GM12878 (cell line): ENCODE measurements around the gene IFT88. TPM values are rescaled to one million over a fixed set of nuclear protein-coding genes. Genes with fewer than 3 reads are reported as not detected.

ENCODE experiments used
- BRCA1 ChIP-seq: IDR thresholded peaks from 2 replicates; pipeline ENCODE4 v1.6.1; 2011; ENCODE audit warnings: low read depth, low read length, improper control_type of control experiment
- CBX3 ChIP-seq: fragments of 200-600 bp; sonication (generic); IDR thresholded peaks from 2 replicates; pipeline ENCODE4 v1.6.1; 2016; ENCODE audit warnings: low read depth, borderline replicate concordance
- CHD4 ChIP-seq: fragments of 200-600 bp; sonication (generic); IDR thresholded peaks from 2 replicates; pipeline ENCODE4 v1.6.1; 2016; ENCODE audit warnings: mild to moderate bottlenecking
- EP300 ChIP-seq, 2 experiments: fragments of 150-350 bp in 1 of 2; IDR thresholded peaks; 2 replicates each; pipeline ENCODE4 v1.6.1; 2011 to 2012; ENCODE audit warnings: low read depth in 2 of 2, low read length in 2 of 2, borderline replicate concordance in 1 of 2, improper control_type of control experiment in 1 of 2, inconsistent platforms in 1 of 2; ENCODE audit not compliant: control insufficient read depth in 1 of 2
- EZH2 ChIP-seq: IDR thresholded peaks from 2 replicates; pipeline ENCODE4 v1.6.1; 2012; ENCODE audit warnings: low read depth, mild to moderate bottlenecking, control low read depth, inconsistent platforms, low read length, borderline replicate concordance; ENCODE audit not compliant: control insufficient read depth
- FOXK2 ChIP-seq: fragments of 450-650 bp; IDR thresholded peaks from 2 replicates; pipeline ENCODE4 v1.6.1; 2017; ENCODE audit warnings: mild to moderate bottlenecking, moderate library complexity
- GABPA ChIP-seq: IDR thresholded peaks from 2 replicates; pipeline ENCODE4 v1.6.1; 2014; ENCODE audit warnings: antibody characterized with exemption, low read depth, mild to moderate bottlenecking, inconsistent platforms
- HDAC6 ChIP-seq: fragments of 200-600 bp; sonication (generic); IDR thresholded peaks from one replicate; pipeline ENCODE4 v1.8.0; 2017; ENCODE audit warnings: antibody characterized with exemption; ENCODE audit not compliant: unreplicated experiment
- IRF4 ChIP-seq: IDR thresholded peaks from 2 replicates; pipeline ENCODE4 v1.6.1; 2011; ENCODE audit warnings: low read depth, low read length
- JUNB ChIP-seq: IDR thresholded peaks from 2 replicates; pipeline ENCODE4 v1.6.1; 2016; ENCODE audit warnings: antibody characterized with exemption, mild to moderate bottlenecking
- JUND ChIP-seq: IDR thresholded peaks from 2 replicates; pipeline ENCODE4 v1.6.1; 2012; ENCODE audit warnings: low read depth, mild to moderate bottlenecking, low read length, improper control_type of control experiment, moderate library complexity
- KAT2A ChIP-seq: conservative IDR thresholded peaks from 2 replicates; pipeline ENCODE4 v1.6.1; 2011; ENCODE audit warnings: low read depth, low read length; ENCODE audit not compliant: control insufficient read depth
- KDM1A ChIP-seq: fragments of 200-600 bp; sonication (generic); IDR thresholded peaks from 2 replicates; pipeline ENCODE4 v1.6.1; 2016; ENCODE audit warnings: borderline replicate concordance
- KLF5 ChIP-seq: fragments of 450-650 bp; IDR thresholded peaks from 2 replicates; pipeline ENCODE4 v1.6.1; 2014; ENCODE audit warnings: mild to moderate bottlenecking; ENCODE audit not compliant: partially characterized antibody
- LARP7 ChIP-seq: fragments of 450-650 bp; IDR thresholded peaks from 2 replicates; pipeline ENCODE4 v1.6.1; 2017; ENCODE audit warnings: mild to moderate bottlenecking
- NBN ChIP-seq: fragments of 450-650 bp; IDR thresholded peaks from 2 replicates; pipeline ENCODE4 v1.6.1; 2016
- NFYA ChIP-seq: IDR thresholded peaks from 2 replicates; pipeline ENCODE4 v1.6.1; 2011; ENCODE audit warnings: low read depth, mild to moderate bottlenecking, low read length, improper control_type of control experiment, borderline replicate concordance
- NFYB ChIP-seq: IDR thresholded peaks from 2 replicates; pipeline ENCODE4 v1.6.1; 2011; ENCODE audit warnings: low read depth, mild to moderate bottlenecking, low read length, improper control_type of control experiment, moderate library complexity; ENCODE audit not compliant: insufficient read depth
- NR2C2 ChIP-seq: IDR thresholded peaks from 2 replicates; pipeline ENCODE4 v1.6.1; 2011; ENCODE audit warnings: borderline replicate concordance, low read depth; ENCODE audit not compliant: control insufficient read depth, insufficient read length
- NR2F1 ChIP-seq: fragments of 450-650 bp; conservative IDR thresholded peaks from 2 replicates; pipeline ENCODE4 v1.6.1; 2017; ENCODE audit warnings: mild to moderate bottlenecking
- PAX8 ChIP-seq: fragments of 450-650 bp; IDR thresholded peaks from 2 replicates; pipeline ENCODE4 v1.6.1; 2017; ENCODE audit warnings: mild to moderate bottlenecking, moderate library complexity
- RCOR1 ChIP-seq: conservative IDR thresholded peaks from 2 replicates; pipeline ENCODE4 v1.6.1; 2012; ENCODE audit warnings: low read depth, low read length, improper control_type of control experiment
- SMAD1 ChIP-seq: fragments of 450-650 bp; IDR thresholded peaks from 2 replicates; pipeline ENCODE4 v1.6.1; 2018; ENCODE audit warnings: mild to moderate bottlenecking, low read depth; ENCODE audit not compliant: partially characterized antibody
- SP1 ChIP-seq: IDR thresholded peaks from one replicate; pipeline ENCODE4 v1.6.1; 2011; ENCODE audit warnings: low read depth, low read length
- SUZ12 ChIP-seq: fragments of 200-600 bp; sonication (generic); IDR thresholded peaks from one replicate; pipeline ENCODE4 v1.6.1; 2018; ENCODE audit warnings: antibody characterized with exemption, mild to moderate bottlenecking; ENCODE audit not compliant: unreplicated experiment
- WRNIP1 ChIP-seq: IDR thresholded peaks from 2 replicates; pipeline ENCODE4 v1.6.1; 2011; ENCODE audit warnings: low read depth, low read length, improper control_type of control experiment, borderline replicate concordance
- ZNF622 ChIP-seq: fragments of 450-650 bp; IDR thresholded peaks from 2 replicates; pipeline ENCODE4 v1.6.1; 2017; ENCODE audit warnings: mild to moderate bottlenecking, inconsistent platforms
- polyA plus RNA-seq, 11 experiments: library from polyadenylated mRNA; depleted of rRNA in 4 of 11; unstranded in 6 of 11; stranded (reverse) in 5 of 11; fragments of >200 nt; fragmentation: Nextera tagmentation in 4 of 11; fragmentation: Illumina TruSeq in 1 of 11; extraction: Ambion mirVana in 4 of 11; extraction: Trizol in 1 of 11; gene quantifications; 1 replicate in 1 of 11; 2 replicates in 10 of 11; pipeline versions ENCODE4 v1.2.1 to v1.2.3, GENCODE V29; 2011 to 2016; ENCODE audit warnings: inconsistent platforms in 2 of 11, missing spikeins in 2 of 11, low read depth in 1 of 11
- total RNA-seq, 4 experiments: library from RNA; depleted of rRNA in 3 of 4; stranded (reverse); fragments of >200 nt in 3 of 4; fragmentation: Illumina TruSeq in 1 of 4; extraction: Trizol in 1 of 4; gene quantifications; 2 replicates each; pipeline versions ENCODE4 v1.2.1 to v1.2.3, GENCODE V29; 2013 to 2021
- TF ChIP-seq, protein P1 (sequence below): IDR thresholded peaks from 2 replicates; pipeline ENCODE4 v1.6.1; 2011; ENCODE audit warnings: low read depth, mild to moderate bottlenecking, low read length, moderate library complexity, borderline replicate concordance; ENCODE audit errors: extremely low read depth
- TF ChIP-seq, protein P2 (sequence below): IDR thresholded peaks from 2 replicates; pipeline ENCODE4 v1.6.1; 2012; ENCODE audit warnings: low read depth, low read length, improper control_type of control experiment
- TF ChIP-seq, protein P3 (sequence below): fragments of 450-650 bp; IDR thresholded peaks from 2 replicates; pipeline ENCODE4 v1.6.1; 2017; ENCODE audit warnings: low read depth, mild to moderate bottlenecking, moderate library complexity

IFT88 gene
- total and polyA plus RNA-seq, 10 of the 15 experiments (the other 5 are each of a cell fraction or from before 2014, with no cell fraction given) = 2.9 to 5.6 (median 4.1) TPM

DNA sequence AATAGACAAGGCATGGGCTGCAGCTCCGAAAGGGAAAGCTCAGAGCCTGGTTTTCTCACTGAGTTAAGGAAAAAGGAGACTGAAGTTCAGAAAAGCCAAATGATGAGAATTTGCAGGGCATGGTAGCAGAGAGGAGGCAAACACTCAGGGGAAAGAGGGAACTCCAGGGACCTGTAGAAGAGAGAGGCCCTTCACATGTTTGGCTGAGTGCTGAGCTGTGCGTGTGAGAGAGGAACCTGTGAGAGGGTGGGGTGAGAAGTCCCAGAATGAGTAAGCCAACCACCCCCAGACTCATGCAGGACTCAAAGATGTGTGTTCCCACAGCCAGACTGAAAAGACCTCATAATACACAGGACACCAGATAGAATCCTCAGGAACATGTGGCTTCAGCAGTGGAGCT lies 38.5 kb upstream of the IFT88 start (continued):
- TF ChIP-seq, protein P1, sequence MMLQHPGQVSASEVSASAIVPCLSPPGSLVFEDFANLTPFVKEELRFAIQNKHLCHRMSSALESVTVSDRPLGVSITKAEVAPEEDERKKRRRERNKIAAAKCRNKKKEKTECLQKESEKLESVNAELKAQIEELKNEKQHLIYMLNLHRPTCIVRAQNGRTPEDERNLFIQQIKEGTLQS = no peak
- TF ChIP-seq, protein P2, sequence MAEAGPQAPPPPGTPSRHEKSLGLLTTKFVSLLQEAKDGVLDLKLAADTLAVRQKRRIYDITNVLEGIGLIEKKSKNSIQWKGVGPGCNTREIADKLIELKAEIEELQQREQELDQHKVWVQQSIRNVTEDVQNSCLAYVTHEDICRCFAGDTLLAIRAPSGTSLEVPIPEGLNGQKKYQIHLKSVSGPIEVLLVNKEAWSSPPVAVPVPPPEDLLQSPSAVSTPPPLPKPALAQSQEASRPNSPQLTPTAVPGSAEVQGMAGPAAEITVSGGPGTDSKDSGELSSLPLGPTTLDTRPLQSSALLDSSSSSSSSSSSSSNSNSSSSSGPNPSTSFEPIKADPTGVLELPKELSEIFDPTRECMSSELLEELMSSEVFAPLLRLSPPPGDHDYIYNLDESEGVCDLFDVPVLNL = no peak
- TF ChIP-seq SP1 (peak; percentile 59), LARP7 (no peak), FOXK2 (no peak), KLF5 (no peak), PAX8 (no peak), EP300 (IDR thresholded peaks at IDR 0.05; ENCODE audit: borderline replicate concordance in 1 of 2, control insufficient read depth in 1 of 2, low read depth in 2 of 2, low read length in 2 of 2) (0 out of 4 replicates have a peak, but pooled peaks of 1 of the 2 experiments have one; percentile 22), JUND (peak; percentile 51; the same call in 1 of the 2 replicates), NR2C2 (no peak), HDAC6 (no peak), WRNIP1 (no peak), JUNB (peak; percentile 77), KDM1A (no peak), EZH2 (no peak), KAT2A (no peak), SUZ12 (no peak), BRCA1 (no peak), ZNF622 (no peak), NFYA (no peak), GABPA (no peak), CHD4 (no peak), SMAD1 (peak; percentile 92), CBX3 (no peak), NBN (peak; percentile 76), NFYB (no peak), IRF4 (peak; percentile 93), RCOR1 (no peak), NR2F1 (no peak)
- TF ChIP-seq, protein P3, sequence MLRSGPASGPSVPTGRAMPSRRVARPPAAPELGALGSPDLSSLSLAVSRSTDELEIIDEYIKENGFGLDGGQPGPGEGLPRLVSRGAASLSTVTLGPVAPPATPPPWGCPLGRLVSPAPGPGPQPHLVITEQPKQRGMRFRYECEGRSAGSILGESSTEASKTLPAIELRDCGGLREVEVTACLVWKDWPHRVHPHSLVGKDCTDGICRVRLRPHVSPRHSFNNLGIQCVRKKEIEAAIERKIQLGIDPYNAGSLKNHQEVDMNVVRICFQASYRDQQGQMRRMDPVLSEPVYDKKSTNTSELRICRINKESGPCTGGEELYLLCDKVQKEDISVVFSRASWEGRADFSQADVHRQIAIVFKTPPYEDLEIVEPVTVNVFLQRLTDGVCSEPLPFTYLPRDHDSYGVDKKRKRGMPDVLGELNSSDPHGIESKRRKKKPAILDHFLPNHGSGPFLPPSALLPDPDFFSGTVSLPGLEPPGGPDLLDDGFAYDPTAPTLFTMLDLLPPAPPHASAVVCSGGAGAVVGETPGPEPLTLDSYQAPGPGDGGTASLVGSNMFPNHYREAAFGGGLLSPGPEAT = no peak
